GM23338 (cell line): ENCODE measurements around the gene IPO5. TPM values are rescaled to one million over a fixed set of nuclear protein-coding genes. Genes with fewer than 3 reads are reported as not detected.

Experiments used
- ATAC-seq: fragments of 200-7000 bp; cut with Tn5 transposase; 3 replicates; pipeline ENCODE4 v1.9.1; 2020
- DNase-seq: peaks from one replicate; pipeline ENCODE4 v3.0.0-alpha.2; 2015; ENCODE audit warnings: low spot score
- H2AFZ ChIP-seq: fragments of 200-600 bp; sonication (generic); 2 replicates; pipeline ENCODE4 v1.8.0; 2016; ENCODE audit warnings: antibody characterized with exemption, mild to moderate bottlenecking, moderate library complexity
- H3F3A ChIP-seq: fragments of 200-600 bp; sonication (generic); replicated peaks from 2 replicates; pipeline ENCODE4 v1.8.0; 2017; ENCODE audit warnings: antibody characterized with exemption, mixed run types, low read depth
- H3K27ac ChIP-seq: fragments of 200-600 bp; sonication (generic); 2 replicates; pipeline ENCODE4 v1.6.1; 2016; ENCODE audit warnings: low read depth
- H3K27me3 ChIP-seq: fragments of 200-600 bp; sonication (generic); 2 replicates; pipeline ENCODE4 v1.8.0; 2016; ENCODE audit warnings: mild to moderate bottlenecking, mixed run types, moderate library complexity; ENCODE audit not compliant: insufficient read depth
- H3K36me3 ChIP-seq: fragments of 200-600 bp; sonication (generic); 2 replicates; pipeline ENCODE4 v1.8.0; 2016; ENCODE audit warnings: mild to moderate bottlenecking; ENCODE audit not compliant: insufficient read depth
- H3K4me1 ChIP-seq: fragments of 200-600 bp; sonication (generic); 2 replicates; pipeline ENCODE4 v1.8.0; 2016; ENCODE audit warnings: mild to moderate bottlenecking, moderate library complexity; ENCODE audit not compliant: insufficient read depth
- H3K4me2 ChIP-seq: fragments of 200-600 bp; sonication (generic); 2 replicates; pipeline ENCODE4 v1.7.1; 2017; ENCODE audit warnings: mixed run types
- H3K4me3 ChIP-seq: fragments of 200-600 bp; sonication (generic); 2 replicates; pipeline ENCODE4 v1.6.1; 2016; ENCODE audit warnings: mixed run types
- H3K79me2 ChIP-seq: fragments of 200-600 bp; sonication (generic); replicated peaks from 2 replicates; pipeline ENCODE4 v1.8.0; 2017; ENCODE audit warnings: mild to moderate bottlenecking; ENCODE audit not compliant: insufficient read depth
- H3K9me2 ChIP-seq: fragments of 200-600 bp; sonication (generic); 2 replicates; pipeline ENCODE4 v1.8.0; 2017; ENCODE audit not compliant: insufficient read depth
- H4K20me1 ChIP-seq: fragments of 200-600 bp; sonication (generic); replicated peaks from 2 replicates; pipeline ENCODE4 v1.8.0; 2017; ENCODE audit warnings: mild to moderate bottlenecking; ENCODE audit not compliant: insufficient read depth
- H3K27ac Mint-ChIP-seq: 2 replicates; pipeline ENCODE4 v1.8.0; 2020; ENCODE audit warnings: inconsistent platforms, mild to moderate bottlenecking, moderate library complexity, mixed read lengths
- H3K27me3 Mint-ChIP-seq: 3 replicates; pipeline ENCODE4 v1.8.0; 2022; ENCODE audit warnings: low read depth, mild to moderate bottlenecking, moderate library complexity, mixed read lengths, inconsistent platforms; ENCODE audit not compliant: insufficient read depth, poor library complexity
- H3K36me3 Mint-ChIP-seq: 3 replicates; pipeline ENCODE4 v1.8.0; 2021; ENCODE audit warnings: low read depth, mild to moderate bottlenecking, inconsistent platforms, moderate library complexity, mixed read lengths
- H3K4me1 Mint-ChIP-seq: 3 replicates; pipeline ENCODE4 v1.8.0; 2020; ENCODE audit warnings: mild to moderate bottlenecking, inconsistent platforms, mixed read lengths
- H3K4me3 Mint-ChIP-seq: 3 replicates; pipeline ENCODE4 v1.8.0; 2021; ENCODE audit warnings: moderate library complexity, mild to moderate bottlenecking, inconsistent platforms, mixed read lengths
- H3K9me3 Mint-ChIP-seq: 3 replicates; pipeline ENCODE4 v1.8.0; 2020; ENCODE audit warnings: moderate library complexity, mild to moderate bottlenecking, inconsistent platforms, mixed read lengths
- CREB1 ChIP-seq: fragments of 250-450 bp; sonication (Bioruptor Pico); IDR thresholded peaks from 2 replicates; pipeline ENCODE4 v1.5.0; 2020; ENCODE audit warnings: low read depth, mild to moderate bottlenecking, moderate library complexity
- EZH2 ChIP-seq: fragments of 200-600 bp; sonication (generic); IDR thresholded peaks from one replicate; pipeline ENCODE4 v1.8.0; 2017; ENCODE audit warnings: antibody characterized with exemption, mild to moderate bottlenecking, low read depth; ENCODE audit not compliant: unreplicated experiment
- EZH2phosphoT487 ChIP-seq: fragments of 200-600 bp; sonication (generic); IDR thresholded peaks from one replicate; pipeline ENCODE4 v1.8.1; 2018; ENCODE audit warnings: antibody characterized with exemption; ENCODE audit not compliant: unreplicated experiment
- JUNB ChIP-seq: IDR thresholded peaks from one replicate; pipeline ENCODE4 v1.6.1; 2016; ENCODE audit warnings: antibody characterized with exemption; ENCODE audit not compliant: unreplicated experiment
- NANOG ChIP-seq: IDR thresholded peaks from 2 replicates; pipeline ENCODE4 v1.6.1; 2016; ENCODE audit warnings: antibody characterized with exemption, borderline replicate concordance
- POLR2AphosphoS5 ChIP-seq: IDR thresholded peaks from 2 replicates; pipeline ENCODE4 v1.6.1; 2016; ENCODE audit warnings: antibody characterized with exemption, low read depth
- STAT1 ChIP-seq: IDR thresholded peaks from one replicate; pipeline ENCODE4 v1.6.1; 2016; ENCODE audit warnings: antibody characterized with exemption; ENCODE audit not compliant: unreplicated experiment
- ZNF114 ChIP-seq: fragments of 250-450 bp; sonication (Bioruptor Pico); IDR thresholded peaks from 2 replicates; pipeline ENCODE4 v1.5.0; 2020; ENCODE audit warnings: mild to moderate bottlenecking, moderate library complexity
- ZNF331 ChIP-seq: fragments of 250-450 bp; sonication (Bioruptor Pico); IDR thresholded peaks from 2 replicates; pipeline ENCODE4 v1.5.0; 2020; ENCODE audit warnings: low read depth, mild to moderate bottlenecking, moderate library complexity
- polyA plus RNA-seq: library from polyadenylated mRNA; unstranded; fragments of >200 nt; fragmentation: Nextera tagmentation; extraction: Ambion mirVana; gene quantifications from 2 replicates; pipeline ENCODE4 v1.2.1, GENCODE V29; 2016
- total RNA-seq: library from RNA; depleted of rRNA; stranded (reverse); fragments of >200 nt; shearing (Covaris generic); gene quantifications from 2 replicates; pipeline ENCODE4 v1.2.3, GENCODE V29; 2014
- TF ChIP-seq, protein P1 (sequence below): IDR thresholded peaks from one replicate; pipeline ENCODE4 v1.6.1; 2018; ENCODE audit warnings: antibody characterized with exemption; ENCODE audit not compliant: unreplicated experiment
- TF ChIP-seq, protein P2 (sequence below): IDR thresholded peaks from 2 replicates; pipeline ENCODE4 v1.6.1; 2016; ENCODE audit warnings: antibody characterized with exemption
- TF ChIP-seq, protein P3 (sequence below): fragments of 250-450 bp; sonication (Bioruptor Pico); IDR thresholded peaks from 2 replicates; pipeline ENCODE4 v1.5.0; 2020; ENCODE audit warnings: mild to moderate bottlenecking, moderate library complexity
- TF ChIP-seq, protein P4 (sequence below), 2 experiments: fragments of 200-600 bp in 1 of 2; sonication (generic) in 1 of 2; conservative IDR thresholded peaks; 2 replicates each; pipeline versions ENCODE4 v1.5.1 to v1.6.1; 2016 to 2017; ENCODE audit warnings: antibody characterized with exemption in 2 of 2, low read depth in 2 of 2, mild to moderate bottlenecking in 2 of 2, moderate library complexity in 1 of 2

IPO5 gene
- total and polyA plus RNA-seq, 2 experiments from 2014 or later: 124 to 353 TPM

DNA sequence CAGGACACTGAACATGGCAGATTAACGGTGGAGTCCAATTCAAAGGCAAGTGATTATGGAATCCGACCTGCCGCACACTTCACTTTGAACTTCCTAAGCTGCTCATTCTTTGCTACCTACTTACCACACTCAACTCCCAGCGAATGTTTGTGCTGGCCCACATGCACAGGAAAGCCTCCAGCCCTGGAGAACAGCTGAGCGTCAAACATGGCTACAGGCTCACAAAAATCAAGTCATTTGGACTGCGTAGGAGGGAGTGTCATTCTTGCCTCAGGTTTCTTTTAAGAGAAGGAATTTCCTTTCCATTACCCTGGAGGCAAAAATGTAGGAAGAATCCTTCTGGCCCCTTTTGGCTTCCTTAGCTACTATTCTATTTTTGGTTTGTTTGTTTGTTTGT lies 41.3 kb upstream of the IPO5 start:
- Mint-ChIP-seq H3K27me3 (peaks cover 4% of the 10 kb centered on the region), H3K4me1 (no peaks in the 10 kb centered on the region), H3K4me3 (no peak overlapping the region), H3K9me3 (peaks cover 7% of the 10 kb centered on the region; the same call in 2 of the 3 replicates), H3K36me3 (no peaks in the 10 kb centered on the region), H3K27ac (no peak overlapping the region)
- no peak overlapping the region for H2AFZ ChIP-seq
- no peaks in the 10 kb centered on the region for H3F3A ChIP-seq
- H4K20me1 ChIP-seq: no peaks in the 10 kb centered on the region
- H3K4me2 ChIP-seq: no peak overlapping the region
- no peak overlapping the region for H3K4me3 ChIP-seq
- DNase-seq: no peak
- H3K79me2 ChIP-seq: no peaks in the 10 kb centered on the region
- no peaks in the 10 kb centered on the region for H3K36me3 ChIP-seq
- no peaks in the 10 kb centered on the region for H3K27me3 ChIP-seq
- H3K4me1 ChIP-seq: no peaks in the 10 kb centered on the region
- H3K9me2 ChIP-seq: no peaks in the 10 kb centered on the region
- TF ChIP-seq POLR2AphosphoS5 (no peak), JUNB (no peak), STAT1 (no peak), NANOG (no peak), EZH2 (no peak), ZNF114 (no peak), EZH2phosphoT487 (no peak), CREB1 (CRISPR knock-in tag) (no peak), ZNF331 (no peak)
- TF ChIP-seq, protein P1, sequence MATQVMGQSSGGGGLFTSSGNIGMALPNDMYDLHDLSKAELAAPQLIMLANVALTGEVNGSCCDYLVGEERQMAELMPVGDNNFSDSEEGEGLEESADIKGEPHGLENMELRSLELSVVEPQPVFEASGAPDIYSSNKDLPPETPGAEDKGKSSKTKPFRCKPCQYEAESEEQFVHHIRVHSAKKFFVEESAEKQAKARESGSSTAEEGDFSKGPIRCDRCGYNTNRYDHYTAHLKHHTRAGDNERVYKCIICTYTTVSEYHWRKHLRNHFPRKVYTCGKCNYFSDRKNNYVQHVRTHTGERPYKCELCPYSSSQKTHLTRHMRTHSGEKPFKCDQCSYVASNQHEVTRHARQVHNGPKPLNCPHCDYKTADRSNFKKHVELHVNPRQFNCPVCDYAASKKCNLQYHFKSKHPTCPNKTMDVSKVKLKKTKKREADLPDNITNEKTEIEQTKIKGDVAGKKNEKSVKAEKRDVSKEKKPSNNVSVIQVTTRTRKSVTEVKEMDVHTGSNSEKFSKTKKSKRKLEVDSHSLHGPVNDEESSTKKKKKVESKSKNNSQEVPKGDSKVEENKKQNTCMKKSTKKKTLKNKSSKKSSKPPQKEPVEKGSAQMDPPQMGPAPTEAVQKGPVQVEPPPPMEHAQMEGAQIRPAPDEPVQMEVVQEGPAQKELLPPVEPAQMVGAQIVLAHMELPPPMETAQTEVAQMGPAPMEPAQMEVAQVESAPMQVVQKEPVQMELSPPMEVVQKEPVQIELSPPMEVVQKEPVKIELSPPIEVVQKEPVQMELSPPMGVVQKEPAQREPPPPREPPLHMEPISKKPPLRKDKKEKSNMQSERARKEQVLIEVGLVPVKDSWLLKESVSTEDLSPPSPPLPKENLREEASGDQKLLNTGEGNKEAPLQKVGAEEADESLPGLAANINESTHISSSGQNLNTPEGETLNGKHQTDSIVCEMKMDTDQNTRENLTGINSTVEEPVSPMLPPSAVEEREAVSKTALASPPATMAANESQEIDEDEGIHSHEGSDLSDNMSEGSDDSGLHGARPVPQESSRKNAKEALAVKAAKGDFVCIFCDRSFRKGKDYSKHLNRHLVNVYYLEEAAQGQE: no peak
- TF ChIP-seq, protein P2, sequence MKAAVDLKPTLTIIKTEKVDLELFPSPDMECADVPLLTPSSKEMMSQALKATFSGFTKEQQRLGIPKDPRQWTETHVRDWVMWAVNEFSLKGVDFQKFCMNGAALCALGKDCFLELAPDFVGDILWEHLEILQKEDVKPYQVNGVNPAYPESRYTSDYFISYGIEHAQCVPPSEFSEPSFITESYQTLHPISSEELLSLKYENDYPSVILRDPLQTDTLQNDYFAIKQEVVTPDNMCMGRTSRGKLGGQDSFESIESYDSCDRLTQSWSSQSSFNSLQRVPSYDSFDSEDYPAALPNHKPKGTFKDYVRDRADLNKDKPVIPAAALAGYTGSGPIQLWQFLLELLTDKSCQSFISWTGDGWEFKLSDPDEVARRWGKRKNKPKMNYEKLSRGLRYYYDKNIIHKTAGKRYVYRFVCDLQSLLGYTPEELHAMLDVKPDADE: no peak
- TF ChIP-seq, protein P3, sequence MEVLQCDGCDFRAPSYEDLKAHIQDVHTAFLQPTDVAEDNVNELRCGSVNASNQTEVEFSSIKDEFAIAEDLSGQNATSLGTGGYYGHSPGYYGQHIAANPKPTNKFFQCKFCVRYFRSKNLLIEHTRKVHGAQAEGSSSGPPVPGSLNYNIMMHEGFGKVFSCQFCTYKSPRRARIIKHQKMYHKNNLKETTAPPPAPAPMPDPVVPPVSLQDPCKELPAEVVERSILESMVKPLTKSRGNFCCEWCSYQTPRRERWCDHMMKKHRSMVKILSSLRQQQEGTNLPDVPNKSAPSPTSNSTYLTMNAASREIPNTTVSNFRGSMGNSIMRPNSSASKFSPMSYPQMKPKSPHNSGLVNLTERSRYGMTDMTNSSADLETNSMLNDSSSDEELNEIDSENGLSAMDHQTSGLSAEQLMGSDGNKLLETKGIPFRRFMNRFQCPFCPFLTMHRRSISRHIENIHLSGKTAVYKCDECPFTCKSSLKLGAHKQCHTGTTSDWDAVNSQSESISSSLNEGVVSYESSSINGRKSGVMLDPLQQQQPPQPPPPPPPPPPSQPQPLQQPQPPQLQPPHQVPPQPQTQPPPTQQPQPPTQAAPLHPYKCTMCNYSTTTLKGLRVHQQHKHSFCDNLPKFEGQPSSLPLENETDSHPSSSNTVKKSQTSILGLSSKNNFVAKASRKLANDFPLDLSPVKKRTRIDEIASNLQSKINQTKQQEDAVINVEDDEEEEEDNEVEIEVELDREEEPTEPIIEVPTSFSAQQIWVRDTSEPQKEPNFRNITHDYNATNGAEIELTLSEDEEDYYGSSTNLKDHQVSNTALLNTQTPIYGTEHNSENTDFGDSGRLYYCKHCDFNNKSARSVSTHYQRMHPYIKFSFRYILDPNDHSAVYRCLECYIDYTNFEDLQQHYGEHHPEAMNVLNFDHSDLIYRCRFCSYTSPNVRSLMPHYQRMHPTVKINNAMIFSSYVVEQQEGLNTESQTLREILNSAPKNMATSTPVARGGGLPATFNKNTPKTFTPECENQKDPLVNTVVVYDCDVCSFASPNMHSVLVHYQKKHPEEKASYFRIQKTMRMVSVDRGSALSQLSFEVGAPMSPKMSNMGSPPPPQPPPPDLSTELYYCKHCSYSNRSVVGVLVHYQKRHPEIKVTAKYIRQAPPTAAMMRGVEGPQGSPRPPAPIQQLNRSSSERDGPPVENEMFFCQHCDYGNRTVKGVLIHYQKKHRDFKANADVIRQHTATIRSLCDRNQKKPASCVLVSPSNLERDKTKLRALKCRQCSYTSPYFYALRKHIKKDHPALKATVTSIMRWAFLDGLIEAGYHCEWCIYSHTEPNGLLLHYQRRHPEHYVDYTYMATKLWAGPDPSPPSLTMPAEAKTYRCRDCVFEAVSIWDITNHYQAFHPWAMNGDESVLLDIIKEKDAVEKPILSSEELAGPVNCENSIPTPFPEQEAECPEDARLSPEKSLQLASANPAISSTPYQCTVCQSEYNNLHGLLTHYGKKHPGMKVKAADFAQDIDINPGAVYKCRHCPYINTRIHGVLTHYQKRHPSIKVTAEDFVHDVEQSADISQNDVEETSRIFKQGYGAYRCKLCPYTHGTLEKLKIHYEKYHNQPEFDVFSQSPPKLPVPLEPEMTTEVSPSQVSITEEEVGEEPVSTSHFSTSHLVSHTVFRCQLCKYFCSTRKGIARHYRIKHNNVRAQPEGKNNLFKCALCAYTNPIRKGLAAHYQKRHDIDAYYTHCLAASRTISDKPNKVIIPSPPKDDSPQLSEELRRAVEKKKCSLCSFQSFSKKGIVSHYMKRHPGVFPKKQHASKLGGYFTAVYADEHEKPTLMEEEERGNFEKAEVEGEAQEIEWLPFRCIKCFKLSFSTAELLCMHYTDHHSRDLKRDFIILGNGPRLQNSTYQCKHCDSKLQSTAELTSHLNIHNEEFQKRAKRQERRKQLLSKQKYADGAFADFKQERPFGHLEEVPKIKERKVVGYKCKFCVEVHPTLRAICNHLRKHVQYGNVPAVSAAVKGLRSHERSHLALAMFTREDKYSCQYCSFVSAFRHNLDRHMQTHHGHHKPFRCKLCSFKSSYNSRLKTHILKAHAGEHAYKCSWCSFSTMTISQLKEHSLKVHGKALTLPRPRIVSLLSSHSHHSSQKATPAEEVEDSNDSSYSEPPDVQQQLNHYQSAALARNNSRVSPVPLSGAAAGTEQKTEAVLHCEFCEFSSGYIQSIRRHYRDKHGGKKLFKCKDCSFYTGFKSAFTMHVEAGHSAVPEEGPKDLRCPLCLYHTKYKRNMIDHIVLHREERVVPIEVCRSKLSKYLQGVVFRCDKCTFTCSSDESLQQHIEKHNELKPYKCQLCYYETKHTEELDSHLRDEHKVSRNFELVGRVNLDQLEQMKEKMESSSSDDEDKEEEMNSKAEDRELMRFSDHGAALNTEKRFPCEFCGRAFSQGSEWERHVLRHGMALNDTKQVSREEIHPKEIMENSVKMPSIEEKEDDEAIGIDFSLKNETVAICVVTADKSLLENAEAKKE: no peak
- TF ChIP-seq, protein P4, sequence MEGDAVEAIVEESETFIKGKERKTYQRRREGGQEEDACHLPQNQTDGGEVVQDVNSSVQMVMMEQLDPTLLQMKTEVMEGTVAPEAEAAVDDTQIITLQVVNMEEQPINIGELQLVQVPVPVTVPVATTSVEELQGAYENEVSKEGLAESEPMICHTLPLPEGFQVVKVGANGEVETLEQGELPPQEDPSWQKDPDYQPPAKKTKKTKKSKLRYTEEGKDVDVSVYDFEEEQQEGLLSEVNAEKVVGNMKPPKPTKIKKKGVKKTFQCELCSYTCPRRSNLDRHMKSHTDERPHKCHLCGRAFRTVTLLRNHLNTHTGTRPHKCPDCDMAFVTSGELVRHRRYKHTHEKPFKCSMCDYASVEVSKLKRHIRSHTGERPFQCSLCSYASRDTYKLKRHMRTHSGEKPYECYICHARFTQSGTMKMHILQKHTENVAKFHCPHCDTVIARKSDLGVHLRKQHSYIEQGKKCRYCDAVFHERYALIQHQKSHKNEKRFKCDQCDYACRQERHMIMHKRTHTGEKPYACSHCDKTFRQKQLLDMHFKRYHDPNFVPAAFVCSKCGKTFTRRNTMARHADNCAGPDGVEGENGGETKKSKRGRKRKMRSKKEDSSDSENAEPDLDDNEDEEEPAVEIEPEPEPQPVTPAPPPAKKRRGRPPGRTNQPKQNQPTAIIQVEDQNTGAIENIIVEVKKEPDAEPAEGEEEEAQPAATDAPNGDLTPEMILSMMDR (conservative IDR thresholded peaks at IDR 0.05; ENCODE audit: low read depth in 2 of 2): no peak
- no peak overlapping the region for H3K27ac ChIP-seq
- ATAC-seq: no peak
